OCI-LY7 (cell line): Measurements from ENCODE around the gene RAB22A. TPM values are rescaled to one million over a fixed set of nuclear protein-coding genes. Genes with fewer than 3 reads are reported as not detected.
"Not testable (repeated sequence)": the region's sequence is repeated elsewhere in the genome, so short reads cannot be mapped to it uniquely, and the experiment has no call there.

Experiments
- BruUV-seq: library from RNA; stranded (reverse); fragments of 400-500 nt; replicated peaks from 2 replicates; lab custom pipeline; 2021; lab: Mats Ljungman, UMichigan
- CTCF ChIA-PET: fragments of 300-600 bp; sonication (Branson Sonifier 250); formaldehyde crosslinking; loops from one replicate; lab custom pipeline; 2022; ENCODE audit warnings: antibody characterized with exemption; ENCODE audit not compliant: unreplicated experiment; lab: Charles Lee
- POLR2A ChIA-PET: fragments of 300-600 bp; sonication (Branson Sonifier 250); formaldehyde crosslinking; loops from one replicate; lab custom pipeline; 2022; ENCODE audit warnings: antibody characterized with exemption; lab: Charles Lee
- DNase-seq: peaks from one replicate; pipeline ENCODE4 v3.0.0-alpha.2; 2015; ENCODE audit warnings: low spot score
- H2AFZ ChIP-seq: fragments of 200-600 bp; sonication (generic), shearing (Covaris generic); 2 replicates; pipeline ENCODE4 v1.6.1; 2014; ENCODE audit warnings: mild to moderate bottlenecking, antibody characterized with exemption, low read length, moderate library complexity
- H3K27ac ChIP-seq: fragments of 200-600 bp; sonication (generic); 2 replicates; pipeline ENCODE4 v1.5.1; 2014; ENCODE audit warnings: mixed run types, low read depth, mild to moderate bottlenecking, moderate library complexity, low read length, inconsistent platforms; ENCODE audit not compliant: poor library complexity, severe bottlenecking
- H3K36me3 ChIP-seq: fragments of 200-600 bp; sonication (generic); 2 replicates; pipeline ENCODE4 v1.6.1; 2014; ENCODE audit warnings: mild to moderate bottlenecking, antibody characterized with exemption, low read length, moderate library complexity, mixed read lengths; ENCODE audit not compliant: insufficient read depth
- H3K4me1 ChIP-seq: fragments of 200-600 bp; sonication (generic); 2 replicates; pipeline ENCODE4 v1.5.1; 2014; ENCODE audit warnings: mild to moderate bottlenecking, low read length; ENCODE audit not compliant: insufficient read depth, poor library complexity, severe bottlenecking
- H3K4me2 ChIP-seq: fragments of 200-600 bp; sonication (generic); 2 replicates; pipeline ENCODE4 v1.6.1; 2014; ENCODE audit warnings: mild to moderate bottlenecking, low read length
- H3K4me3 ChIP-seq: fragments of 200-600 bp; sonication (generic); 2 replicates; pipeline ENCODE4 v1.5.1; 2014; ENCODE audit warnings: mild to moderate bottlenecking, low read depth, low read length; ENCODE audit not compliant: poor library complexity, severe bottlenecking
- H3K79me2 ChIP-seq: fragments of 200-600 bp; sonication (generic); 2 replicates; pipeline ENCODE4 v1.6.1; 2016; ENCODE audit warnings: low read depth, mild to moderate bottlenecking, low read length, moderate library complexity, mixed read lengths; ENCODE audit not compliant: insufficient read depth
- H3K9me2 ChIP-seq: fragments of 200-600 bp; sonication (generic); 2 replicates; pipeline ENCODE4 v1.6.1; 2016; ENCODE audit warnings: mild to moderate bottlenecking, low read length, mixed read lengths; ENCODE audit not compliant: insufficient read depth
- H3K9me3 ChIP-seq: fragments of 200-600 bp; sonication (generic); 2 replicates; pipeline ENCODE4 v1.6.1; 2014; ENCODE audit warnings: mild to moderate bottlenecking, mixed run types, low read length, mixed read lengths
- H4K20me1 ChIP-seq: fragments of 200-600 bp; sonication (generic); 2 replicates; pipeline ENCODE4 v1.6.1; 2014; ENCODE audit warnings: mild to moderate bottlenecking, antibody characterized with exemption, low read length, moderate library complexity, mixed read lengths; ENCODE audit not compliant: insufficient read depth
- CTCF ChIP-seq: fragments of 200-600 bp; sonication (generic); conservative IDR thresholded peaks from 2 replicates; pipeline ENCODE4 v1.5.1; 2014; ENCODE audit warnings: mild to moderate bottlenecking, antibody characterized with exemption, low read length, moderate library complexity, mixed read lengths
- EZH2phosphoT487 ChIP-seq: fragments of 200-600 bp; sonication (generic); IDR thresholded peaks from 2 replicates; pipeline ENCODE4 v1.6.1; 2018; ENCODE audit warnings: low read depth, borderline replicate concordance, mild to moderate bottlenecking, mixed run types, antibody characterized with exemption, low read length, moderate library complexity, mixed read lengths
- intact Hi-C: fragments of 100-400 bp; cut with micrococcal nuclease; formaldehyde crosslinking; loops from one replicate; pipeline ENCODE4 v1.10.0; 2022; ENCODE audit not compliant: unreplicated experiment
- total RNA-seq, 2 experiments: library from RNA; depleted of rRNA in 1 of 2; stranded (reverse); fragments of >200 nt in 1 of 2; shearing (Covaris generic) in 1 of 2; gene quantifications; 2 replicates each; pipeline ENCODE4 v1.2.3, GENCODE V29; 2014 to 2022

RAB22A gene
- total RNA-seq, 2 experiments from 2014 or later = 7.0 to 13.4 TPM

- DNase-seq = no peak
- no peaks in the 10 kb centered on the region for H3K9me3 ChIP-seq
- H4K20me1 ChIP-seq = no peaks in the 10 kb centered on the region
- no peak overlapping the region for H3K4me3 ChIP-seq
- no TSS peak for BruUV-seq
- peaks cover 33% of the 10 kb centered on the region for H3K36me3 ChIP-seq
- no peak overlapping the region for H2AFZ ChIP-seq
- H3K4me2 ChIP-seq = no peak overlapping the region
- no peak for TF ChIP-seq EZH2phosphoT487
- no peak for TF ChIP-seq CTCF
- H3K27ac ChIP-seq = no peak overlapping the region
- no peaks in the 10 kb centered on the region for H3K4me1 ChIP-seq
- intact Hi-C loops = no loop called here
- H3K79me2 ChIP-seq = no peaks in the 10 kb centered on the region
- POLR2A ChIA-PET = no interaction called here
- CTCF ChIA-PET = no interaction called here
- no peaks in the 10 kb centered on the region for H3K9me2 ChIP-seq
Measured at GRCh38 chr20:58362970-58363369, 53.5 kb downstream of the RAB22A start.

- BruUV-seq = no TSS peak
- ChIA-PET CTCF (no interaction called here), POLR2A (interaction anchor here (0.6 kb wide), 1 partner anchor 32 kb away, joined by 3 read pairs; no protein-coding TSS in a partner anchor)
- H3K9me3 ChIP-seq = no peaks in the 10 kb centered on the region
- no peak for TF ChIP-seq CTCF
- TF ChIP-seq EZH2phosphoT487 = no peak
- no peaks in the 10 kb centered on the region for H3K79me2 ChIP-seq
- no peaks in the 10 kb centered on the region for H4K20me1 ChIP-seq
- peaks cover 13% of the 10 kb centered on the region; the same call in 1 of the 2 replicates for H3K36me3 ChIP-seq
- DNase-seq = no peak
- no peak overlapping the region for H3K27ac ChIP-seq
- no peaks in the 10 kb centered on the region for H3K4me1 ChIP-seq
- H3K4me3 ChIP-seq = no peak overlapping the region
- no peak overlapping the region for H2AFZ ChIP-seq
- H3K4me2 ChIP-seq = no peak overlapping the region
- H3K9me2 ChIP-seq = no peaks in the 10 kb centered on the region
- intact Hi-C loops = no loop called here
Measured at GRCh38 chr20:58366866-58367265, 57.4 kb downstream of the RAB22A start.

- POLR2A ChIA-PET = no interaction called here
Measured at GRCh38 chr20:58372806-58373205, 63.3 kb downstream of the RAB22A start.

GRCh38 chr20:58373296-58373695 lies 63.8 kb downstream of the RAB22A start:
- H3K36me3 ChIP-seq, DNase-seq, CTCF ChIA-PET, intact Hi-C loops, H3K4me2 ChIP-seq, H3K79me2 ChIP-seq, H3K4me1 ChIP-seq, H3K4me3 ChIP-seq, H3K9me3 ChIP-seq, H2AFZ ChIP-seq, H3K9me2 ChIP-seq, BruUV-seq, H4K20me1 ChIP-seq, H3K27ac ChIP-seq: not testable (repeated sequence)
- POLR2A ChIA-PET = interaction anchor here (1.3 kb wide), 1 partner anchor 15 kb away, joined by 5 read pairs; no protein-coding TSS in a partner anchor

More at GRCh38 chr20:58372806-58373205, 63.3 kb downstream of the RAB22A start:
- H3K27ac ChIP-seq = no peak overlapping the region
- H3K9me3 ChIP-seq = no peaks in the 10 kb centered on the region
- no peak overlapping the region for H3K4me3 ChIP-seq
- CTCF ChIA-PET = no interaction called here
- H3K36me3 ChIP-seq = no peaks in the 10 kb centered on the region
- H2AFZ ChIP-seq = no peak overlapping the region
- TF ChIP-seq CTCF = no peak
- TF ChIP-seq EZH2phosphoT487 = no peak
- no peak for DNase-seq
- no TSS peak for BruUV-seq
- intact Hi-C loops = no loop called here
- H3K9me2 ChIP-seq = no peaks in the 10 kb centered on the region
- no peaks in the 10 kb centered on the region for H3K4me1 ChIP-seq
- no peaks in the 10 kb centered on the region for H4K20me1 ChIP-seq
- no peak overlapping the region for H3K4me2 ChIP-seq
- no peaks in the 10 kb centered on the region for H3K79me2 ChIP-seq
